Motor neuron (in vitro differentiated cells): Measurements from ENCODE around the gene HSD11B1. TPM values are rescaled to one million over a fixed set of nuclear protein-coding genes. Genes with fewer than 3 reads are reported as not detected.

Experiments
- ATAC-seq, 8 experiments: fragments of 200-7000 bp; cut with Tn5 transposase; replicated peaks in 6 of 8; 2 replicates each; pipeline ENCODE4 v1.8.0; 2021; ENCODE audit warnings: mild to moderate bottlenecking in 8 of 8, moderate library complexity in 8 of 8
- H3K27ac ChIP-seq, 2 donors: fragments of 250-450 bp; sonication (Bioruptor Pico); 2 replicates each; pipeline ENCODE4 v1.9.0; 2021; ENCODE audit warnings: antibody characterized with exemption in 2 of 2, mild to moderate bottlenecking in 2 of 2, moderate library complexity in 1 of 2
- H3K4me1 ChIP-seq, 2 donors: fragments of 250-450 bp; sonication (Bioruptor Pico); replicated peaks in 1 of 2; 2 replicates each; pipeline ENCODE4 v1.6.1; 2021; ENCODE audit warnings: antibody characterized with exemption in 2 of 2, mild to moderate bottlenecking in 2 of 2, moderate library complexity in 1 of 2
- H3K4me3 ChIP-seq, 5 donors: fragments of 250-450 bp; sonication (Bioruptor Pico); 2 replicates each; pipeline ENCODE4 v1.9.0; 2021; ENCODE audit warnings: antibody characterized with exemption in 5 of 5, mild to moderate bottlenecking in 5 of 5, moderate library complexity in 4 of 5
- WGBS, 10 experiments: fragments of 450-650 bp; shearing (Covaris generic); methylation state at CpG; one replicate each; pipeline ENCODE4 v1.0.0; 2022; 5-methylcytosine and 5-hydroxymethylcytosine counted together
- in situ Hi-C, 9 experiments: fragments of 400-800 bp; cut with MboI; loops; one replicate each; pipeline ENCODE4 v1.15.0; 2021; ENCODE audit warnings: low sequenced_read_pairs in 9 of 9, low pct_unique_long_range_greater_than_20kb in 2 of 9; ENCODE audit not compliant: unreplicated experiment in 9 of 9
- total RNA-seq, 8 experiments: library from RNA; unstranded; fragments of 300-600 nt; gene quantifications; 2 replicates each; pipeline versions ENCODE4 v1.2.3 to v1.2.4, GENCODE V29; 2022

The HSD11B1 gene
- total RNA-seq, 8 experiments from 2014 or later = 0.63 to 114 (median 2.8) TPM; not detected in 5

DNA sequence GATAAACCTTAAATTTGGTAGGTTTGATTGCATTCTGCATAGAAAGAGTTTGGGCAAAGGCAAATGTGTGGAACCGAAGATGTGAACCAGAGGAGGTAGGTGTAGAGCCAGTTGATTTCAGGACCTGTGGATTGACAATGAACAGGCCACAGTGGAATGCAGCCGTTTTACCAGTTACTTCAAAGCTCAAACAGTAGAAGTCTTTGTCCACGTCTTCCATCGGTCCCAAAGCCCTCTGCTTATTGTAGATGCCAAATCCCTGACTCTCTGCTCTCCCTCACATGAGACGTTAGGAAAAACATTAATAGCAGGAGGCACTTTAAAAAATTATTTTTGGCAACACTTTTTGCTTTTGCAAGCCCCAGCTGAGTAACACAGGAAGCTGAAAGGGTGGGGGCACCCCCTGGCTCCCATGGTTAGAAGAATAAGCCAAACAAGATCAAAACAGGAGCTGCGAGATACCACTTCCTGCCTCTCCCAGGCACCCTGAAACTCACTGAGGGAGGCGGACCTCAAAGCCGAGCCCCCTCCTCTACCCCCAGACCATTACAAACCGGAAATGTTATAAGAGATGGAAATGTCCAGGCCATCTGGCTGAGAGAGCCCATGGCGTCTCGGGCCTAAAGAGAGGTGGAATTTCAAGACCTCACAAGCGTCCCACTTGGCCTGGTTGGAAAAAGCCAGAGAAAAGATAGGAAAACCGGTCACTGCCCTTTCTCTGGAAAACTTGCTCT, 64.7 kb downstream of the HSD11B1 start:
- H3K27ac ChIP-seq = no peak overlapping the region
- H3K4me3 ChIP-seq = no peak overlapping the region
- in situ Hi-C loops = no loop called here
- no peaks in the 10 kb centered on the region for H3K4me1 ChIP-seq
- WGBS, 10 experiments = 7 to 76% (median 54%) methylated on average over 1 to 11 of the region's 13 CpGs
- peak in 2 of 8 experiments; percentile 45 to 77 for ATAC-seq

DNA sequence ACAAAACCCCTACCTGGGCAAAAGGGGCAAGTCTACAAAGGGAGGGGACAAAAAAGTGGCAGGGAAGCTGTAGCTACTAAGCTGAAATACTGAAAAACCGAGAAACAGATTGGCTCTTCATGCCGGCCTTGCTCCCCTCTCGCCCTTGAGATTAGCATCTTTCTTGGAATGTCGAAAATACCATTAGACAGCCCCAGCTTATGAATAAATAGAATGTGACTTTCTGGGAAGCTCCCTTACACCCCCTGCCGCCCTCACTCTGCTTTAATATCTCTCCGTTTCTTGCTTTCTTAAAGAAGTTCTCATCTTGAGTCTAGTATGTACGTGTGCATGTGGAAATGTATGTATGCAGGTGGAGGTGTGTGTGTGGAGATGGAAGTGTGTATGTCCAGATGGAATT, 65.3 kb downstream of the HSD11B1 start:
- 67 to 100% (median 91%) methylated on average over 2 to 7 of the region's 7 CpGs; no CpG with 5 or more reads in 3 of the 10 experiments for WGBS, 10 experiments
- no peak overlapping the region for H3K27ac ChIP-seq
- no peak for ATAC-seq
- H3K4me1 ChIP-seq = no peaks in the 10 kb centered on the region
- in situ Hi-C loops = no loop called here
- no peak overlapping the region for H3K4me3 ChIP-seq

DNA sequence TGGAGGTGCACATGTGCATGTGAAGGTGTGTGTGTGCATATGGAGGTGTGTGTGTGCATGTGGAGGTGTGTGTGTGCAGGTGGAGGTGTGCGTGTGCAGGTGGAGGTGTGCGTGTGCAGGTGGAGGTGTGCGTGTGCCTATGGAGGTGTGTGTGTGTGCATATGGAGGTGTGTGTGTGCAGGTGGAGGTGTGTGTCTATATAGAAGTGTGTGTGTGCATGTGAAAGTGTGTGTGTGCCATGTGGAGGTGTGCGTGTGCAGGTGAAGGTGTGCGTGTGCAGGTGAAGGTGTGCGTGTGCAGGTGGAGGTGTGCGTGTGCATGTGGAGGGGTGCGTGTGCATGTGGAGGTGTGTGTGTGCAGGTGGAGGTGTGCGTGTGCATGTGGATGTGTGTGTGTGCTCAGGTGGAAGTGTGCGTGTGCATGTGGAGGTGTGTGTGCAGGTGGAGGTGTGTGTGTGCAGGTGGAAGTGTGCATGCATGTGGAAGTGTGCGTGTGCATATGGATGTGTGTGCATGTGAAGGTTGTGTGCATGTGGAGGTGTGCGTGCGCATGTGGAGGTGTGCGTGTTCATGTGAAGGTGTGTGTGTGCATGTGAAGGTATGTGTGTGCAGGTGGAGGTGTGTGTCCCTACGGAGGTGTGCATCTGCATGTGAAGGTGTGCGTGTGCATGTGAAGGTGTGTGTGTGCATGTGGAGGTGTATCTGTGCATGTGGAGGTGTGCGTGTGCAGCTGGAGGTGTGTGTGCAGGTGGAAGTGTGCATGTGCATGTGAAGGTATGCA, 66.2 kb downstream of the HSD11B1 start:
- no peak for ATAC-seq
- Histone ChIP-seq H3K4me3 (no peak overlapping the region), H3K27ac (no peak overlapping the region), H3K4me1 (no peaks in the 10 kb centered on the region)
- in situ Hi-C loops = no loop called here
- 80 to 100% (median 90%) methylated on average over 1 to 11 of the region's 17 CpGs; no CpG with 5 or more reads in 3 of the 10 experiments for WGBS, 10 experiments

DNA sequence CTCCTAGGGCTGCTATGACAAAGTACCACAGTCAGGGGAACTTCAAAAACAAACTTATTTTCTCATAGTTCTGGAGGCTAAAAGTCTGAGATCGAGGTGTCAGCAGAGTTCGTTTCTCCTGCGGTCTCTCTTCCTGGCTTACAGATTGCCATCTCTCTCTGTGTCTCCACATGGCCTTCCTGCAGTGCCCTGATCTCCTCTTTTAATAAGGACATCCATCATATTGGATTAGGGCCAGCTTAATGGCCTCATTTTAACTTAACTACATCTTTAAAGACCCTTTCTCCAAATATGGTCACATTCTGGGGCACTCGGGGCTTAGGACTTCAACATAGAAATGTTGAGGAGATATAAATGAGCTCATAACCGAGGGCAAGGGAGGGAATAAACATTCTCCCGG, 67.5 kb downstream of the HSD11B1 start:
- H3K27ac ChIP-seq = no peak overlapping the region
- no peak for ATAC-seq
- in situ Hi-C loops = no loop called here
- WGBS, 10 experiments = 0 to 86% (median 70%) methylated on average over 1 to 6 of the region's 6 CpGs; no CpG with 5 or more reads in 1 of the 10 experiments
- H3K4me3 ChIP-seq = no peak overlapping the region
- H3K4me1 ChIP-seq = no peaks in the 10 kb centered on the region

DNA sequence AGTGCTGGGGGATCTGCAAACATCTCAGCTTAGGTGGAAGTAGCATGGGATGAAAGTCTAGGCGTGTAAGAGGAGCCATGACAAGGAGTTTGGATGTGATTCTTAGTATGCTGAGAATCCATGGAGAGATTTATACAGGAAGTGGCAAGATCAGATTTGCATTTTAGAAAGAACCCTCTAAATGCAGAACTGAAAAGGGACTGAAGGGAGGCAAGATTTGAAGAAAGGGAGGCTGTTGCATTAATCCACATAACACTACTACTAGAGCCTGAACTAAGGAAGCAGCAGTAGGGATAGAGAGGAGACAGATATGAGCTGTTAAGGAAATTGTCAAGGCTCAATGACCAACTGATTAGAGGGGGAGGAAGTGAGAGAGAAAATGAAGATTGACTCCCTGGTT, 69.9 kb downstream of the HSD11B1 start:
- in situ Hi-C loops = no loop called here
- ATAC-seq = no peak
- Histone ChIP-seq H3K4me1 (peaks cover 0 to 6% of the 10 kb centered on the region in 2 donors), H3K27ac (no peak overlapping the region), H3K4me3 (no peak overlapping the region)
- 38 to 78% (median 57%) methylated on average over 1 of the region's 1 CpG; no CpG with 5 or more reads in 5 of the 10 experiments for WGBS, 10 experiments

DNA sequence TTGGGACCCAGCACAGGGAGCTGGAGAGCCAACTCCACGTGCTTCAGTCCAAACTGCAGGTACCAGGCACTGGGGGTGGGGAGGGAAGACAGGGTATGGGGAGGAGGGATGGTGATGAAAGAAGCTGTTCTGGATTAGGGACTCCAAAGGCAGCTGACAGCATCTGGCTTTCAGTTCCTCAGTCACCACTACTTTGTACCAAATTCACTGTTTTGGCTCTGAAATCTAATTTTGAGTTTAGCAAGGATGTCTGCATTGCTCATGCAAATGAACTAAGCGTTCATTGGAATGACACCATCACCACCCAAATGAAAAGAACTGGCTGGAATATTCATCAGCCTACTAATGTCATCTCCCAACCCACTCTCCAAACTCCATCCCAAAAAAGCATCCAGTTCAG, 71.0 kb downstream of the HSD11B1 start:
- WGBS, 10 experiments = 0 to 100% (median 74%) methylated on average over 1 of the region's 2 CpGs; no CpG with 5 or more reads in 4 of the 10 experiments
- peaks cover 0 to 6% of the 10 kb centered on the region in 2 donors for H3K4me1 ChIP-seq
- no peak overlapping the region for H3K4me3 ChIP-seq
- in situ Hi-C loops = no loop called here
- ATAC-seq = peak in 2 of 8 experiments; percentile 52 to 62
- no peak overlapping the region for H3K27ac ChIP-seq

DNA sequence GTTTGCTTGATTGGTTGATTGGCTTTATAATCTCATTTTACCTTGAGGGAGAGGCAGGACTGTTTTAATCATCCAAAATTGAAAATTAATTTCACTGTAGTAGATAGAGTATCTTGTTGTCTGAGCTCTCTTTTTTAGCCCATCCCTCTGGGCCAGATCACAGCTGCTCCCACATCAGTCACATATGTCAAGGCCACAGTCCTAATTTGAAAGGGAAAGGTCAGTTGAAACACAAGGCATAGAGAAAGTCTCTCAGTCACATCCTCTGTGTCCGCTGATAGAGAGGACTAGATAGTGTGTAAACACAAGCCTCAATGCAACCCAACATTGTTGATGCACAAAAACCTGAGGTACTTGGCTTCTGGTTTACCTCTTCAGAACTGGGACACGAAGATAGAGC, 72.9 kb downstream of the HSD11B1 start:
- H3K27ac ChIP-seq = no peak overlapping the region
- no peak overlapping the region for H3K4me3 ChIP-seq
- peaks cover 0 to 6% of the 10 kb centered on the region in 2 donors for H3K4me1 ChIP-seq
- in situ Hi-C loops = no loop called here
- peak in 1 of 8 experiments; percentile 25 for ATAC-seq
- WGBS, 10 experiments = 43 to 100% (median 80%) methylated on average over 1 to 2 of the region's 2 CpGs; no CpG with 5 or more reads in 2 of the 10 experiments

DNA sequence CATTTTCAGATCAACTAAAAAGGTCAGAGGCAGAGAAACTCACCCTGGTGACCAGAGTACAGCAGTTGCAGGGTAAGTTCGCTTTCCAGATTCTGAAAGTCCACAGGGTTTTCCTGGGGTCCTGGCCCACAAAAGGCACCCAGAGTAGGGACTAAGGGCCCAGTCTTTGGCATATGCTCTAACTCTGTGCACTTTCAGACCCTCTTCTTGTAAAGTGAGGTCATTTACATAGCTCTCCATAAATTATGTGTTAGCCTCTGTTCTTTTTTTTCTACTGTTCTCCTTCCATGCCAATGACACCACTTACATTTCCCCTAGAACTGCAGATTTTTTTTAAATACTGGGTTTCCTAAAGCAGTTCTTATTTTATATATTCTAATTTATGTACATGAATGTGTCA, 73.5 kb downstream of the HSD11B1 start:
- Histone ChIP-seq H3K4me1 (peaks cover 1 to 7% of the 10 kb centered on the region in 2 donors), H3K4me3 (no peak overlapping the region), H3K27ac (no peak overlapping the region)
- peak in 3 of 8 experiments; percentile 54 to 81 (median 72) for ATAC-seq
- 80 to 91% (median 82%) methylated on average over 1 of the region's 1 CpG; no CpG with 5 or more reads in 6 of the 10 experiments for WGBS, 10 experiments
- in situ Hi-C loops = no loop called here

DNA sequence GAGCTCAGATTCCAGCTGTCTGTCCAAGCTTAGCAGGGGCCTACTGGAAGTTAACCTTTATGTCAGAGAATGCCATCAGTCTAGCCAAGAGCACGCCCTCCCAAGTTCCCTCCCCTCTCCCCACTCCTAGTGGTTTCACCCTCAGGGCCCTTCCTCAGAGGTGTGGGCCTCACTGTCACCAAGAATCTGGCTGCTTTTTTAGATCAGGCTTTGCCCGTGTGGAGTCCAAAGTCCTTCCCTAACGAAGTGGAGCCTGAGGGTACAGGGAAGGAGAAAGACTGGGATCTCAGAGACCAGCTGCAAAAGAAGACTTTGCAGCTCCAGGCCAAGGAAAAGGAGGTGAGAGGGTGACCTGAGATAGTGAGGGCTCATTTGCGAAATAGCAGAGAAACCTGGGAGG, 75.6 kb downstream of the HSD11B1 start:
- Histone ChIP-seq H3K27ac (no peak overlapping the region), H3K4me3 (no peak overlapping the region), H3K4me1 (peaks cover 12 to 19% of the 10 kb centered on the region in 2 donors)
- in situ Hi-C loops = no loop called here
- no peak for ATAC-seq
- WGBS, 10 experiments = 60 to 89% (median 82%) methylated on average over 1 to 4 of the region's 4 CpGs; no CpG with 5 or more reads in 3 of the 10 experiments

DNA sequence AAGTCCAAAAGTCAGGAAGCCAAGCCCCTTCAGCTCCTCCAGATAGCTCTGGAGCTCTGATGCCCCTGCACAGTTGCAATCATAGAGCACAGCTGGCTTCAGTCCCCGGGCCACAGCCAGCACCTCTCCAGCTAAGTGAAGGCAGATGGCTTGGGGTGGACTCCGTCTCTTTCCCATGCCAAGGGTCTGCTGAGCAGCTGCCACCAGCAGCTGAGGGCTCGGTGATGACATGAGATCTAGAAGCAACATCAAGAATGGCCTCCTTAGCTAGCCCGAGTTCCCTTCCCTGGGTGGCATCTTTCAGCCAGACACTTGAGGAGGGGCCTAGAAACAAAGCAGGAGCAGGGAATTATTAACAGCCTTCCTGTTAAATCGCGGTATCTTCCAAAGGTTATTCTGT, 78.7 kb downstream of the HSD11B1 start:
- in situ Hi-C loops = no loop called here
- ATAC-seq = no peak
- H3K4me1 ChIP-seq = peaks cover 12 to 13% of the 10 kb centered on the region in 2 donors

More for the DNA sequence above, 78.7 kb downstream of the HSD11B1 start:
- H3K4me3 ChIP-seq = peak overlapping the region; percentile 48 to 70 (median 63)
- WGBS, 10 experiments = 0 to 100% (median 46%) methylated on average over 1 to 6 of the region's 6 CpGs
- no peak overlapping the region for H3K27ac ChIP-seq

Other genes starting within 250 kb of the HSD11B1 start
- gene CAMK1G, start 121.1 kb upstream of the HSD11B1 start, total RNA-seq = 1 to 10 TPM in 5 of 8 experiments, under 1 TPM in 1, not detected in 2; 0.21 to 7.0 (median 4.3) TPM
- gene LAMB3, start 52.4 kb upstream of the HSD11B1 start, total RNA-seq = 10 to 100 TPM in 1 of 8 experiments, 1 to 10 TPM in 3, under 1 TPM in 4; 0.13 to 51.2 (median 1.0) TPM
- 100 to 1,000 TPM in 1 of 8 experiments, 10 to 100 TPM in 5, 1 to 10 TPM in 2; 4.1 to 865 (median 21.4) TPM for gene G0S2, start 29.4 kb upstream of the HSD11B1 start, total RNA-seq
- 1 to 10 TPM in 3 of 8 experiments, under 1 TPM in 5; 0.20 to 1.6 (median 0.64) TPM for gene TRAF3IP3, start 51.2 kb downstream of the HSD11B1 start, total RNA-seq
- 1 to 10 TPM; 2.2 to 6.3 (median 3.4) TPM for gene C1orf74, start 79.7 kb downstream of the HSD11B1 start, total RNA-seq
- under 1 TPM in 5 of 8 experiments, not detected in 3; 0.04 to 0.66 (median 0.27) TPM for gene IRF6, start 101.3 kb downstream of the HSD11B1 start, total RNA-seq
- gene UTP25, start 123.1 kb downstream of the HSD11B1 start, total RNA-seq = 10 to 100 TPM in 3 of 8 experiments, 1 to 10 TPM in 5; 6.3 to 11.9 (median 8.7) TPM
- 10 to 100 TPM in 6 of 8 experiments, 1 to 10 TPM in 2; 6.6 to 17.8 (median 14.1) TPM for gene SYT14, start 233.4 kb downstream of the HSD11B1 start, total RNA-seq